ENCODE measurements around the gene KIAA0930.

Gene KIAA0930

GRCh38 chr22:45207981-45208664 is 32.6 kb downstream of the KIAA0930 start:
- DNase-seq (ENCODE audit: extremely low spot score): no peak
- ChIA-PET POLR2A (no interaction called here), CTCF (interaction anchor here (0.7 to 3.0 kb wide), 5 partner anchors 12 to 63 kb away, joined by 3 to 23 read pairs (median 3); no protein-coding TSS in a partner anchor)
- TF ChIP-seq CTCF (IDR thresholded peaks at IDR 0.05; ENCODE audit: control extremely low read depth, extremely low read depth, low read depth, missing control alignments): no peak

GRCh38 chr22:45207533-45207932 is 33.2 kb downstream of the KIAA0930 start:
- no peak for DNase-seq (ENCODE audit: extremely low spot score)
- no peak for TF ChIP-seq CTCF (IDR thresholded peaks at IDR 0.05; ENCODE audit: control extremely low read depth, extremely low read depth, low read depth, missing control alignments)
- ChIA-PET POLR2A (no interaction called here), CTCF (interaction anchor here (1.2 to 3.0 kb wide), 3 partner anchors 12 to 39 kb away, joined by 3 to 23 read pairs (median 3); no protein-coding TSS in a partner anchor)

- DNase-seq (ENCODE audit: extremely low spot score): no peak
- POLR2A ChIA-PET: no interaction called here
- no peak for TF ChIP-seq CTCF (IDR thresholded peaks at IDR 0.05; ENCODE audit: control extremely low read depth, extremely low read depth, low read depth, missing control alignments)
- CTCF ChIA-PET: interaction anchor here (0.7 to 2.7 kb wide), 3 partner anchors 9 to 15 kb away, joined by 3 to 6 read pairs (median 3); no protein-coding TSS in a partner anchor
Measured at GRCh38 chr22:45206233-45206632, 34.5 kb downstream of the KIAA0930 start.

- POLR2A ChIA-PET: no interaction called here
- CTCF ChIA-PET: interaction anchor here (0.7 to 2.7 kb wide), 4 partner anchors 8 to 103 kb away, joined by 3 to 6 read pairs (median 3); no protein-coding TSS in a partner anchor
Measured at GRCh38 chr22:45205276-45205925, 35.3 kb downstream of the KIAA0930 start.

GRCh38 chr22:45204819-45205218 is 35.9 kb downstream of the KIAA0930 start:
- ChIA-PET POLR2A (no interaction called here), CTCF (interaction anchor here (1.4 to 2.7 kb wide), 3 partner anchors 13 to 103 kb away, joined by 3 to 6 read pairs (median 3); no protein-coding TSS in a partner anchor)
- TF ChIP-seq CTCF (IDR thresholded peaks at IDR 0.05; ENCODE audit: control extremely low read depth, extremely low read depth, low read depth, missing control alignments): no peak
- DNase-seq (ENCODE audit: extremely low spot score): no peak

More at GRCh38 chr22:45205276-45205925, 35.3 kb downstream of the KIAA0930 start:
- no peak for DNase-seq (ENCODE audit: extremely low spot score)
- TF ChIP-seq CTCF (IDR thresholded peaks at IDR 0.05; ENCODE audit: control extremely low read depth, extremely low read depth, low read depth, missing control alignments): no peak

- ChIA-PET CTCF (interaction anchor here (1.4 to 2.7 kb wide), 2 partner anchors 14 to 102 kb away, joined by 3 to 6 read pairs; no protein-coding TSS in a partner anchor), POLR2A (no interaction called here)
- TF ChIP-seq CTCF (IDR thresholded peaks at IDR 0.05; ENCODE audit: control extremely low read depth, extremely low read depth, low read depth, missing control alignments): no peak
- no peak for DNase-seq (ENCODE audit: extremely low spot score)
Measured at GRCh38 chr22:45204241-45204640, 36.5 kb downstream of the KIAA0930 start.
